CD4-positive, alpha-beta T cell treated with Interleukin-6 at 100 ng/mL for 8 hours (primary cell): ENCODE data around the gene PTCD1.

Experiments
- DNase-seq: peaks from one replicate; pipeline ENCODE4 v3.0.0-alpha.2; 2020; ENCODE audit warnings: mixed read lengths, low spot score

The PTCD1 gene, protein sequence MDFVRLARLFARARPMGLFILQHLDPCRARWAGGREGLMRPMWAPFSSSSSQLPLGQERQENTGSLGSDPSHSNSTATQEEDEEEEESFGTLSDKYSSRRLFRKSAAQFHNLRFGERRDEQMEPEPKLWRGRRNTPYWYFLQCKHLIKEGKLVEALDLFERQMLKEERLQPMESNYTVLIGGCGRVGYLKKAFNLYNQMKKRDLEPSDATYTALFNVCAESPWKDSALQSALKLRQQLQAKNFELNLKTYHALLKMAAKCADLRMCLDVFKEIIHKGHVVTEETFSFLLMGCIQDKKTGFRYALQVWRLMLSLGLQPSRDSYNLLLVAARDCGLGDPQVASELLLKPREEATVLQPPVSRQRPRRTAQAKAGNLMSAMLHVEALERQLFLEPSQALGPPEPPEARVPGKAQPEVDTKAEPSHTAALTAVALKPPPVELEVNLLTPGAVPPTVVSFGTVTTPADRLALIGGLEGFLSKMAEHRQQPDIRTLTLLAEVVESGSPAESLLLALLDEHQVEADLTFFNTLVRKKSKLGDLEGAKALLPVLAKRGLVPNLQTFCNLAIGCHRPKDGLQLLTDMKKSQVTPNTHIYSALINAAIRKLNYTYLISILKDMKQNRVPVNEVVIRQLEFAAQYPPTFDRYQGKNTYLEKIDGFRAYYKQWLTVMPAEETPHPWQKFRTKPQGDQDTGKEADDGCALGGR

DNA sequence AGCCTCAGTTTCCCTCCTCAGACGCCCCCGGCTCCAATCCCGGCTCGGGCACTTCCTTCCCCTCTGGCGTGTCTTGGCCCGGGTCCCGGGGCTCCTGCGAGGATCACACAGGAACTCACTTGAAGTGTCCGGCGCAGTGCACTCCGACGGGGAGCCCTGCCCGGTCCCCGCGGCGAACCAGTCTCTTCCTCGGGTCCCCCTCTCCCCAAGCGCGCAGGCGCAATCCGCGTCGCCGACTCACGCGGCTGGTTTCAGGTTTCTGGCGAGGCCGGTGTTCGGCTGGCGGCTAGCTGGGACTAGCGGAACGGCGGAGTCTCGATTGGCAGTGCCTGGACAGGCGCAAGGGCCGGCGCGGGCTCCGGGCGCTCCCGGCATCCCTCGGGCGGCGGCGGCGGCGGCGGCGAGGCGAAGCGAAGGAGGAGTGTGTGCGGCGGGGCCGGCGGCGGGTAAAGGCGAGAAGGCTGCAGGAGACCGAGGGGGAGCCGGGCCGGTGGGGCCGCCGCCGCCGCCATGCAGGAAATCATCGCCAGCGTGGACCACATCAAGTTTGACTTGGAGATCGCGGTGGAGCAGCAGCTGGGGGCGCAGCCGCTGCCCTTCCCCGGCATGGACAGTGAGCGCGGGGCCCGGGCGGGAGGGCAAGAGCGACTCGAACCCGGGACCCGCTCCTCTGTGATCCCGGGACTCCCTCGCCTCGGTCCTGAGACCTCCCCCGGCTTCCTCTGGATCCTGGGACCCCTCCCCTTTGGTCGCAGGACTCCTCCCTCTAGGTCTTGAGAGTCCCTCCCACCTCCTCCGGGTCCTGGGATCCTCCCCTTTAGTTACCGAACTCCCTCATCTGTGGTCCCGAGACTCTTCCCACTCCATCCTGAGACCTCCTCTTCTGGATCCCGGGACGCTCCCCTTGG is at the start of gene PTCD1, which contains the start of gene CPSF4:
TSS of gene PTCD1 (minus strand) at position 226 of the 908 bp plus-strand sequence. CDS start 3,556 bp downstream, outside the sequence.
TSS of gene CPSF4 (plus strand) at position 371 of the 908 bp plus-strand sequence. CDS start at position 511, 140 bp downstream.
- DNase-seq = peak; percentile 89

GRCh38 chr7:99485094-99485493 is 46.5 kb upstream of the PTCD1 start:
- no peak for DNase-seq

DNA sequence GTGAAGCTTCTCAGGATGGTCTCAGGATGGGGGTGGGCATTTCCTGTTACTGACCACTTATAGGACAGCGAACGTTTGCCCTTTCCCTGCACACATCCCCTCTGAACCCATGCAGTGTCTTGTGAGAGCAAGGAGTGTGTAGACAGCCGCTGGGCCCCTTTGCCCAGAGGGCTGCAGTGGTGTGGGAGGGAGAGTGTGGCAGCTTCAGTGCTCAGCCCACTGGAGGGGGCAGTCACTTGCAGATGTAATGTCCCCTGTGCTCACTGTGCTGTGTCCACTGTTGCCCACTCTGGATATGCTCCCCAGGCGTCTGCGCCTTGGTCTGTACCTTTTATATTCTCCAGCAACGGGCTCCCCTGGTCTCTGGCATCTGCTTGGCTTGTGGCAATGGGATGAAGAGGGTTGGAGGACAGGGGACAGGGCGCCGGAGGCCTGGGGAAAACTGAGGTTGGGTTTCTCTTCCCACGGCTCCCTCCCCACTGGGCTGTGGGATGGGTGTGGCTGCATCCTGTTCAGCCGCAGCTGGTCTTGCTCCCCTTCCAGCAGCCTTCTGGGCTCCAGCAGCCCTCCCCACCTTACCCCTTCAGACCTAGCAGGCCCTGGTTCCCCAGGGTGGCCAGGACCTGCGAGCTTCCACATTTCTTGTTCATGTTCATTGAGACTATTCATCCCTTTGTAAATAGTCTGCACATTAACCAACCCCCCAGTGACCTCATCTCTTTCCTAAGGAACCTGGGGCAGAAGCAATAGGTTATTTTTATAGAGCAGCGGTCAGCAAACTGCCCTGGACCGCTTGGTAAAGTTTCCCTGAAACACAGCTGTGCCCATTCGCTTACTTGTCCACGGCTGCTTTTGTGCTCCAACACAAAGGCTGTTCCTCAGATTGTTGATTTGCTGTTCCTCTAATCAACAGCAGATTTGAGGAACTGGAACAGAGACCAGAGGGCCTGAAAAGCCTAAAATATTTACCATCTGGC is 40.2 kb upstream of the PTCD1 start:
- DNase-seq = no peak

GRCh38 chr7:99476107-99476506 is 37.5 kb upstream of the PTCD1 start:
- DNase-seq = no peak

DNA sequence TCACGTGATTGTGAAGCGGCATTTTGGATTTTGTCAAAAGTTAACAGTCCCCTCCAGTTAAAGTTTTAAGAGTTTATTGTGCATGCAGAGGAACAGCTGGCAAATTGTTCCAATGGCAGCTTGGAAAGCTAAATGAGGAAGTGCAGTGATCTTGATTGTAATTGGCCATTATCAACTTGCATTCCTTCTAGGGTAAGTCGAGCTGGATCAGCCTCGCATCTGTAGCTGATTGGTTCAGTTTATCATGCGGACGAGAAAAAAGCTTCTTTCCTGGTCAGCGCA is 34.7 kb upstream of the PTCD1 start:
- no peak for DNase-seq

DNA sequence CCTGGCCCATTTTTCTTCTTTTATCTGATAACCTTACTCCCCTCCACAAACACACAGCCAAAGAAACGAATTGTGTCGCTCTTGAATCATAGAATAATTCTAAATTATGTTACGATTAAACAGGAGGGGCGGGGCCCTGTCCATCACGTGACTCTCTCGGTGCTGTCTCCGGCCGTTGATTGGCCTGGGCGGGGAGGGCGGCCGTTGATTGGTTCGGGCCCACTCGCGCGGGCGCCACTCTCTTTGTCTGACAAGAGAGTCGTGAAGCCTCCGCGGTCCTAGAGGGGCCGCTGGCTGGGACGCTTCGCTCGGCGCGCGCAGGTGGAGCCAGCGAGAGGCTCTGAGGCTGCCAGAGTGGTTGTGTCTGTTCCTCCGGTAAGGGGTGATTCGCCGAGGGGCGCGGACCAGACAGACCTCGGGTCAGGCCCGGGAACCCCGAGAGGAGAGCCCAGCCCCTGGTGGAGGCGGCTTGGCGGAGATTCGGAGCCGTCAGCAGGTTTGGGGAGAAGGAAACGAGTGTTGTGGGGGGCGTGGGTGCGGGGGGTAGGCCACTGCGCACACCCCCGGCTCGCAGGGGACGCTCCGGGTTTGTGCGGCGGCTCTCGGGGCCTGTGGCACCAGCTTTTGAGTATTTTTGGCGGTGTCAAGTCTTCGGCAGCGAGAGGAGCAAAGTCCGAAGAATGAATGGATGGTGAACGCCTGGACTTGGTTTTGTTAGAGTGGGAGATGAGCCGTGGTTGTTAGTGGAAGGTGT is 34.1 kb upstream of the PTCD1 start, which contains the start of gene ZNF789:
TSS of gene ZNF789 (plus strand) at position 330 of the 754 bp plus-strand sequence. CDS start 3,567 bp downstream, outside the sequence.
- peak; percentile 97 for DNase-seq

- no peak for DNase-seq
Observed at GRCh38 chr7:99469381-99470065, 30.9 kb upstream of the PTCD1 start.

- DNase-seq = no peak
Observed at GRCh38 chr7:99468336-99468918, 29.8 kb upstream of the PTCD1 start.

DNA sequence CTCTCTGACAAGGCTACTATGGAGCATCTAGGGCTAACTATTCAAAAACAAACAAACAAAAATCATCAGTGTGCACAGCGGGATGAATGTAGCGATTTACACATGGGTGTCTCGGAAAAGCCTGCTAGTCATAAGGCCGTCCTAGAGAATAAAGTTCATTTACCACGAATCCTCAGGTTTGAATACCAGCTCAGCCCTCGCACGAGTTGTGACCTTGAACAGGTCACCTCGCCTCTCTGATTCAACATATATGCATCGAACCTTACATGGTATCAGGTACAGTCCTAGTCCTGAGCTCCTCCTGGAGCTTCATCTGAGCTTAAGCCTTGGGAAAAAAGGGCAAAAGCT is 26.8 kb upstream of the PTCD1 start:
- no peak for DNase-seq

GRCh38 chr7:99461221-99461620 is 22.6 kb upstream of the PTCD1 start:
- DNase-seq = no peak

GRCh38 chr7:99460651-99461050 is 22.1 kb upstream of the PTCD1 start:
- DNase-seq = no peak

DNA sequence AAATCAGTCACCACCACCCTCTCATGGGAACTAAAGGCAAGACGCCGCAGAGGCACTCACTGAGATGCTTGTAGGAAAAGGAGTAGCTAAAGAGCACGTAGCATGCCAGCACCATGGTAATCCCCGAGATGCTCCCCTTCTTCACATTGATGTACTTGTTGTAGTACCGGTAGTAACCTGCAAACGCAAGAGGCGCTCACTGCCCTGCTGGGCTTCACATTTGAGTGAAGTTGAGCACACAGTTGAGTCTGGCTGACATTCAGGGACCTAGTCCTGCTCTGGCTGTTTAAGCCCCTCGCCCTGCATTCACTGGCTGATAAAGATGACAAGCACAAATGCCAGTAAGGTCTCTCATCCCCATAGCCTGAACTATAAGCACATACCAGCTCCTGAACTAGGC is 20.5 kb upstream of the PTCD1 start:
- DNase-seq = no peak

DNA sequence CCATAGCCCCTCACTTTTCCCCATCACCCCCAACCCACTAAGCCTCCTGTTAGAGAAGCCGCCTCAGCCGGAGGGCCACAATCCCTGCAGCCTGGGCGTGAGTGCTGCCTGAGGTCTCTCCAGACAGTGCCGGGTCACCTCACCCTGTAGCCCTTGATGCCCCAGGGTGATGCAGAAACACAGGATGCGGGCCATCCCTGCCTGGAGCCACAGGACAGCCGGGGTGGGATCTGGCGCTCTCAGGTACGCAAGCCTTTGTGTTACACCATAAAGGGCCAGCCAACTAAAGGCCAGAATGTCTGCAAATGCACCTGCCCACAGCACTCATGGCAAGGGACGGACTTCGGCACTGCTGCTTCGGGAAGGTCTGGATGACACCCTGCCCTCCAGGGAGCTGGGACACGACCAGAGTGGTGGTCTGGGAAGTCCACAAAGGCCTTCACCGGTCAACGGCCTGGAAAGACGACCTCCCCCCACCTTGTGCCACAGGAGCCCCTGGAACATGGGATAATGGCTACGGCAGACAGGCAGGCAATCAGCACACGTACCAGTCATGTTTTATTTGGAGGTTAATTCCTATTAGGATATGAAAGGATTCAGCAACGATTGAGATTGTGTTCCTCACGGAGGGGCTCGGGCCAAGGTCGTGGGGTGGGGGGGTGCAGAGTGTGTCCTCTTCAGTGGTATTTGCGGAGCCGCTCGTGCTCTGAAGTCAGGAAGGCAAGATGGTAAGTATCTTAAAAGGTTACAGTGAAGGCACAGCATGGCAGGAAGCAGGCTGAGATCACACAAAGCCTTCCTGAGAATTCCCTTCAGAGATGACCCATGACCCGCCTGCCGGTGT is 19.3 kb upstream of the PTCD1 start:
- DNase-seq = no peak

DNA sequence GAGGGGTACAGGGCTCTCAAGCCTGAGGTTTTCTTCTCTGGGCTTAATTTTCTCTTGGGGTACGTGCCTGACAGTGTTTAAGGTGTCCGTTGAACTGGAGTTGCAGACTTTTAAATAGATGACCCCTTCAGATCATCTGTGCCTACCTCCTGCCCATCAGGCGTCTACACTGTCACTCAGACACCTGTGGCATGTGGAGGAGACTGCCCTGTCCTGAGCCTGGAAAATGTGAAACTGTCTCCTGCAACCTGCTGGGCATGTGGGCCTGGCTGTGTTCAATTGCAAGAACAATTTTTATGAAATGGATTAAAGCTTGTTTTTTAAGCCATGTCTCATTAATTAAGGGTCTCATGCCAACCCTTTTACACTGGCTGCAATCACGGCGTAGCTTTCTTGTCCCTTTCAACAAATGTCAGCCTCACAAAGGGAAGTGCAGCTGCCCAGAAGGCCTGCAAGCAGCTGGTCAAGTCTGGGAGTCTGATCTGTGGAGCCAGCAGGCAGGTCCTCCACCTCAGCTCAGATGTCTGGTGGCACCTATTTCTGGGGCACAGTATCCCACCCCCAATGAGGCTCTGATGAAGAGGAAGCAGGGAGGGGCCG is 18.6 kb upstream of the PTCD1 start:
- no peak for DNase-seq

DNA sequence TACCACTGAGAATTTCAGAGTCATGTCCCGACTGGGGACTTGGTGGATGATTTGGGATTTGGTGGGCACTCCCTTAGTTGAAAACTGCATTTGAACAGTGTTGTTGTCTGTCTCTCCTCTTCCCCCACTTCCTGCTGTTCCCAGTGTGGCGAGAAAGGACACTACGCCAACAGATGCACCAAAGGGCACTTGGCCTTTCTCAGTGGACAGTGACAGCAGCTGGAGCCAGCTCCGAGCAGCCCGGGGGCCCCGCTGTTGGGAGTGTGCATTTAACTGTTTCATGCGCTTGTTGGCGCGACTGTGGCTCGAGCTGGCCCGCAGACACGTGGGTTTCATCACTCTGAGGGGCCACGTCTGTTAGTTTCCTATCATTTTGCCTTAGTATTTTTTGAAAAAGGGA is 17.7 kb upstream of the PTCD1 start:
- DNase-seq = no peak

GRCh38 chr7:99455874-99456273 is 17.3 kb upstream of the PTCD1 start:
- DNase-seq = no peak

DNA sequence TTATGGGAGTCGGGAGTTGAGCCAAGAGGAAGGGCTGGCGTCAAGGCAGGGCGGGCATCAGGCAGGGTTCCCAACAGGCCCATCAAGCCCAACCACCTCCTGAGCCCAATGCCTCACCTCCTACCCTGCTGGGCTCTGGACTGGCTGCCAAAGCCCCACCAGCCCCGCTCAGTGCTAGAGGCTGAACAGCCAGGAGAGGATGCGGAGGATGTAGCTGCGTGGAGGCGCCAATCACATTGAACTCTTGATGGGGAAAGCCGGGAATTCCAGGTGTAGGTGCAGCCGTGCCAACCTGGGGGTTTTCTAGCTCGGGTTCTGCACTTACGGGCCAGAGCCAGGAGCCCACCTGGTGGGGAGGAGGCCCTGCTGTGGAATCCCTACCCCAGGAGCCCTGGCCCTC is 14.5 kb upstream of the PTCD1 start:
- no peak for DNase-seq

- no peak for DNase-seq
Observed at GRCh38 chr7:99452541-99452940, 13.9 kb upstream of the PTCD1 start.
